K562 (cell line): ENCODE data around the gene SLC18B1. TPM values are rescaled to one million over a fixed set of nuclear protein-coding genes. Genes with fewer than 3 reads are reported as not detected.
A peak's percentile ranks its signal among the peaks of the same experiment; 100 is the strongest.

Experiments
- polyA plus RNA-seq, 8 experiments: library from polyadenylated mRNA; depleted of rRNA in 4 of 8; stranded (reverse) in 5 of 8; unstranded in 3 of 8; fragments of >200 nt; fragmentation: Nextera tagmentation in 2 of 8; fragmentation: Illumina TruSeq in 1 of 8; extraction: Ambion mirVana in 2 of 8; extraction: Trizol in 1 of 8; gene quantifications; 2 replicates each; pipeline versions ENCODE4 v1.2.1 to v1.2.3, GENCODE V29; 2011 to 2014; ENCODE audit warnings: inconsistent platforms in 1 of 8, missing spikeins in 1 of 8
- small RNA-seq: library from RNA; depleted of rRNA; stranded (forward); fragments of <200 nt; gene quantifications from one replicate; pipeline ENCODE3, GENCODE V24; 2014
- total RNA-seq, 7 experiments: library from RNA; depleted of rRNA in 6 of 7; stranded (reverse); fragments of >200 nt in 6 of 7; fragmentation: Illumina TruSeq in 2 of 7; extraction: Trizol in 2 of 7; gene quantifications; 2 replicates each; pipeline versions ENCODE4 v1.2.1 to v1.2.3, GENCODE V29; 2011 to 2021; ENCODE audit warnings: low replicate concordance in 1 of 7

SLC18B1 gene
- total and polyA plus RNA-seq, 9 of the 15 experiments (the other 6 are each of a cell fraction or from before 2014, with no cell fraction given) = 10.4 to 49.1 (median 32.0) TPM

Small RNA genes lying within 50 kb of the gene (small RNA-seq; reads per million reads assigned to genes)
- gene SNORA33 (65.7 reads per million, percentile 98 among the genes with 10 or more reads in this experiment), gene SNORD100 (11,617 reads per million, percentile 100 among the genes with 10 or more reads in this experiment), gene SNORD101 (9,353 reads per million, percentile 100 among the genes with 10 or more reads in this experiment)

Other genes starting within 250 kb of the SLC18B1 start
Only the 7 nearest of the 8 such genes appear.
- gene TAAR6, start 228.3 kb downstream of the SLC18B1 start, total RNA-seq (2014; rRNA removed) = not detected in 2 replicates
- gene TAAR6, start 228.3 kb downstream of the SLC18B1 start, total RNA-seq (2014; rRNA removed; fragmentation: Illumina TruSeq; extraction: Trizol) = not detected in 2 replicates
- gene TAAR6, start 228.3 kb downstream of the SLC18B1 start, total RNA-seq (2015; rRNA removed; fragmentation: Illumina TruSeq; extraction: Trizol) = not detected in 2 replicates
- not detected in 2 replicates for gene TAAR6, start 228.3 kb downstream of the SLC18B1 start, total RNA-seq (2021)
- not detected in 2 replicates for gene TAAR6, start 228.3 kb downstream of the SLC18B1 start, polyA plus RNA-seq (2011; rRNA removed)
- gene TAAR6, start 228.3 kb downstream of the SLC18B1 start, polyA plus RNA-seq (2014; fragmentation: Illumina TruSeq; extraction: Trizol) = not detected in 2 replicates
- not detected for gene TAAR6, start 228.3 kb downstream of the SLC18B1 start, polyA plus RNA-seq (2014; fragmentation: Nextera tagmentation; extraction: Ambion mirVana)
- not detected in 2 replicates for gene TAAR6, start 228.3 kb downstream of the SLC18B1 start, polyA plus RNA-seq (2014; rRNA removed)
- gene TAAR5, start 208.9 kb downstream of the SLC18B1 start, total RNA-seq (2014; rRNA removed) = not detected in 2 replicates
- not detected in 2 replicates for gene TAAR5, start 208.9 kb downstream of the SLC18B1 start, total RNA-seq (2014; rRNA removed; fragmentation: Illumina TruSeq; extraction: Trizol)
- not detected in 2 replicates for gene TAAR5, start 208.9 kb downstream of the SLC18B1 start, total RNA-seq (2015; rRNA removed; fragmentation: Illumina TruSeq; extraction: Trizol)
- not detected in 2 replicates for gene TAAR5, start 208.9 kb downstream of the SLC18B1 start, total RNA-seq (2021)
- gene TAAR5, start 208.9 kb downstream of the SLC18B1 start, polyA plus RNA-seq (2011; rRNA removed) = not detected in 2 replicates
- gene TAAR5, start 208.9 kb downstream of the SLC18B1 start, polyA plus RNA-seq (2014; fragmentation: Illumina TruSeq; extraction: Trizol) = not detected in 2 replicates
- not detected for gene TAAR5, start 208.9 kb downstream of the SLC18B1 start, polyA plus RNA-seq (2014; fragmentation: Nextera tagmentation; extraction: Ambion mirVana)
- not detected in 2 replicates for gene TAAR5, start 208.9 kb downstream of the SLC18B1 start, polyA plus RNA-seq (2014; rRNA removed)
- not detected in 2 replicates for gene TAAR2, start 174.4 kb downstream of the SLC18B1 start, total RNA-seq (2014; rRNA removed)
- gene TAAR2, start 174.4 kb downstream of the SLC18B1 start, total RNA-seq (2014; rRNA removed; fragmentation: Illumina TruSeq; extraction: Trizol) = not detected in 2 replicates
- gene TAAR2, start 174.4 kb downstream of the SLC18B1 start, total RNA-seq (2015; rRNA removed; fragmentation: Illumina TruSeq; extraction: Trizol) = not detected in 2 replicates
- not detected in 2 replicates for gene TAAR2, start 174.4 kb downstream of the SLC18B1 start, total RNA-seq (2021)
- gene TAAR2, start 174.4 kb downstream of the SLC18B1 start, polyA plus RNA-seq (2011; rRNA removed) = not detected in 2 replicates
- not detected in 2 replicates for gene TAAR2, start 174.4 kb downstream of the SLC18B1 start, polyA plus RNA-seq (2014; fragmentation: Illumina TruSeq; extraction: Trizol)
- gene TAAR2, start 174.4 kb downstream of the SLC18B1 start, polyA plus RNA-seq (2014; fragmentation: Nextera tagmentation; extraction: Ambion mirVana) = not detected
- gene TAAR2, start 174.4 kb downstream of the SLC18B1 start, polyA plus RNA-seq (2014; rRNA removed) = not detected in 2 replicates
- not detected in 2 replicates for gene TAAR1, start 139.5 kb downstream of the SLC18B1 start, total RNA-seq (2014; rRNA removed)
- not detected in 2 replicates for gene TAAR1, start 139.5 kb downstream of the SLC18B1 start, total RNA-seq (2014; rRNA removed; fragmentation: Illumina TruSeq; extraction: Trizol)
- gene TAAR1, start 139.5 kb downstream of the SLC18B1 start, total RNA-seq (2015; rRNA removed; fragmentation: Illumina TruSeq; extraction: Trizol) = not detected in 2 replicates
- gene TAAR1, start 139.5 kb downstream of the SLC18B1 start, total RNA-seq (2021) = not detected in 2 replicates
- not detected in 2 replicates for gene TAAR1, start 139.5 kb downstream of the SLC18B1 start, polyA plus RNA-seq (2011; rRNA removed)
- gene TAAR1, start 139.5 kb downstream of the SLC18B1 start, polyA plus RNA-seq (2014; fragmentation: Illumina TruSeq; extraction: Trizol) = not detected in 2 replicates
- not detected for gene TAAR1, start 139.5 kb downstream of the SLC18B1 start, polyA plus RNA-seq (2014; fragmentation: Nextera tagmentation; extraction: Ambion mirVana)
- not detected in 2 replicates for gene TAAR1, start 139.5 kb downstream of the SLC18B1 start, polyA plus RNA-seq (2014; rRNA removed)
- not detected in 2 replicates for gene VNN1, start 84.6 kb downstream of the SLC18B1 start, total RNA-seq (2014; rRNA removed)
- not detected in 2 replicates for gene VNN1, start 84.6 kb downstream of the SLC18B1 start, total RNA-seq (2014; rRNA removed; fragmentation: Illumina TruSeq; extraction: Trizol)
- gene VNN1, start 84.6 kb downstream of the SLC18B1 start, total RNA-seq (2015; rRNA removed; fragmentation: Illumina TruSeq; extraction: Trizol) = not detected in 2 replicates
- gene VNN1, start 84.6 kb downstream of the SLC18B1 start, total RNA-seq (2021) = not detected in 2 replicates
- gene VNN1, start 84.6 kb downstream of the SLC18B1 start, polyA plus RNA-seq (2011; rRNA removed) = 0.04 TPM in 1 of 2 replicates, not detected in the other
- not detected in 2 replicates for gene VNN1, start 84.6 kb downstream of the SLC18B1 start, polyA plus RNA-seq (2014; fragmentation: Illumina TruSeq; extraction: Trizol)
- gene VNN1, start 84.6 kb downstream of the SLC18B1 start, polyA plus RNA-seq (2014; fragmentation: Nextera tagmentation; extraction: Ambion mirVana) = not detected
- gene VNN1, start 84.6 kb downstream of the SLC18B1 start, polyA plus RNA-seq (2014; rRNA removed) = not detected in 2 replicates
- gene VNN2, start 40.7 kb downstream of the SLC18B1 start, total RNA-seq (2014; rRNA removed) = 0.20 TPM in 1 of 2 replicates, not detected in the other
- gene VNN2, start 40.7 kb downstream of the SLC18B1 start, total RNA-seq (2014; rRNA removed; fragmentation: Illumina TruSeq; extraction: Trizol) = 0.13 and 0.29 TPM in 2 replicates
- gene VNN2, start 40.7 kb downstream of the SLC18B1 start, total RNA-seq (2015; rRNA removed; fragmentation: Illumina TruSeq; extraction: Trizol) = 0.36 and 0.64 TPM in 2 replicates
- gene VNN2, start 40.7 kb downstream of the SLC18B1 start, total RNA-seq (2021) = 0.11 and 0.27 TPM in 2 replicates
- gene VNN2, start 40.7 kb downstream of the SLC18B1 start, polyA plus RNA-seq (2011; rRNA removed) = 0.08 and 0.20 TPM in 2 replicates
- gene VNN2, start 40.7 kb downstream of the SLC18B1 start, polyA plus RNA-seq (2014; fragmentation: Illumina TruSeq; extraction: Trizol) = 0.19 and 0.27 TPM in 2 replicates
- under 1 TPM; 0.21 to 0.34 TPM for gene VNN2, start 40.7 kb downstream of the SLC18B1 start, polyA plus RNA-seq (2014; fragmentation: Nextera tagmentation; extraction: Ambion mirVana)
- gene VNN2, start 40.7 kb downstream of the SLC18B1 start, polyA plus RNA-seq (2014; rRNA removed) = 0.12 and 1.6 TPM in 2 replicates
- gene RPS12, start 15.9 kb upstream of the SLC18B1 start, total RNA-seq (2014; rRNA removed) = 2,497 and 2,891 TPM in 2 replicates
- 3,394 and 3,487 TPM in 2 replicates for gene RPS12, start 15.9 kb upstream of the SLC18B1 start, total RNA-seq (2014; rRNA removed; fragmentation: Illumina TruSeq; extraction: Trizol)
- 2,347 and 2,541 TPM in 2 replicates for gene RPS12, start 15.9 kb upstream of the SLC18B1 start, total RNA-seq (2015; rRNA removed; fragmentation: Illumina TruSeq; extraction: Trizol)
- 1,973 and 2,048 TPM in 2 replicates for gene RPS12, start 15.9 kb upstream of the SLC18B1 start, total RNA-seq (2021)
- 5,249 and 6,224 TPM in 2 replicates for gene RPS12, start 15.9 kb upstream of the SLC18B1 start, polyA plus RNA-seq (2011; rRNA removed)
- 1,443 and 1,772 TPM in 2 replicates for gene RPS12, start 15.9 kb upstream of the SLC18B1 start, polyA plus RNA-seq (2014; fragmentation: Illumina TruSeq; extraction: Trizol)
- gene RPS12, start 15.9 kb upstream of the SLC18B1 start, polyA plus RNA-seq (2014; fragmentation: Nextera tagmentation; extraction: Ambion mirVana) = 1,000 to 10,000 TPM; 2,016 to 3,006 TPM
- gene RPS12, start 15.9 kb upstream of the SLC18B1 start, polyA plus RNA-seq (2014; rRNA removed) = 2,945 and 3,407 TPM in 2 replicates